ENCODE data around the gene MRPL58.

- TF ChIP-seq CTCF (IDR thresholded peaks at IDR 0.05) (no peak), POLR2A (IDR thresholded peaks at IDR 0.05) (no peak)
Measured at GRCh38 chr17:75041656-75042280, 29.3 kb downstream of the MRPL58 start.
